Hepatocyte (in vitro differentiated cells): Measurements from ENCODE around the gene NOB1. TPM values are rescaled to one million over a fixed set of nuclear protein-coding genes. Genes with fewer than 3 reads are reported as not detected.
A peak's percentile ranks its signal among the peaks of the same experiment; 100 is the strongest.
"Not testable (repeated sequence)": the region's sequence is repeated elsewhere in the genome, so short reads cannot be mapped to it uniquely, and the experiment has no call there.

ENCODE experiments used
- DNase-seq: peaks from one replicate; pipeline ENCODE4 v3.0.0-alpha.2; 2016; ENCODE audit warnings: low spot score
- H2AFZ ChIP-seq: fragments of 200-600 bp; sonication (generic); 2 replicates; pipeline ENCODE4 v1.6.0; 2016; ENCODE audit warnings: antibody characterized with exemption, mild to moderate bottlenecking
- H3K27ac ChIP-seq: fragments of 200-600 bp; sonication (generic); 2 replicates; pipeline ENCODE4 v1.5.1; 2016; ENCODE audit warnings: mild to moderate bottlenecking
- H3K27me3 ChIP-seq: fragments of 200-600 bp; sonication (generic); 2 replicates; pipeline ENCODE4 v1.6.1; 2016
- H3K36me3 ChIP-seq: fragments of 200-600 bp; sonication (generic); replicated peaks from 2 replicates; pipeline ENCODE4 v1.5.1; 2016; ENCODE audit warnings: low read depth; ENCODE audit not compliant: insufficient read depth
- H3K4me1 ChIP-seq: fragments of 200-600 bp; sonication (generic); 2 replicates; pipeline ENCODE4 v1.5.1; 2016; ENCODE audit warnings: mild to moderate bottlenecking, moderate library complexity; ENCODE audit not compliant: insufficient read depth
- H3K4me2 ChIP-seq: fragments of 200-600 bp; sonication (generic); 2 replicates; pipeline ENCODE4 v1.6.0; 2016
- H3K4me3 ChIP-seq: fragments of 200-600 bp; sonication (generic); 2 replicates; pipeline ENCODE4 v1.5.1; 2016; ENCODE audit warnings: mild to moderate bottlenecking
- H3K79me2 ChIP-seq: fragments of 200-600 bp; sonication (generic); 2 replicates; pipeline ENCODE4 v1.6.0; 2017; ENCODE audit warnings: mild to moderate bottlenecking
- H3K9me2 ChIP-seq: fragments of 200-600 bp; sonication (generic); replicated peaks from 2 replicates; pipeline ENCODE4 v1.6.0; 2017; ENCODE audit warnings: mild to moderate bottlenecking; ENCODE audit not compliant: insufficient read depth
- H3K9me3 ChIP-seq: fragments of 200-600 bp; sonication (generic); 2 replicates; pipeline ENCODE4 v1.5.1; 2016; ENCODE audit warnings: low read depth, mild to moderate bottlenecking
- H4K20me1 ChIP-seq: fragments of 200-600 bp; sonication (generic); 2 replicates; pipeline ENCODE4 v1.6.0; 2016; ENCODE audit warnings: mild to moderate bottlenecking; ENCODE audit not compliant: insufficient read depth, poor library complexity, severe bottlenecking
- CTCF ChIP-seq: fragments of 200-600 bp; sonication (generic); IDR thresholded peaks from 2 replicates; pipeline ENCODE4 v1.5.1; 2016; ENCODE audit warnings: antibody characterized with exemption, mild to moderate bottlenecking; ENCODE audit not compliant: poor library complexity
- EZH2 ChIP-seq: fragments of 200-600 bp; sonication (generic); IDR thresholded peaks from 2 replicates; pipeline ENCODE4 v1.6.1; 2016; ENCODE audit warnings: antibody characterized with exemption, mild to moderate bottlenecking, borderline replicate concordance
- EZH2phosphoT487 ChIP-seq: fragments of 200-600 bp; sonication (generic); IDR thresholded peaks from one replicate; pipeline ENCODE4 v1.6.1; 2018; ENCODE audit warnings: antibody characterized with exemption, mild to moderate bottlenecking, low read depth, moderate library complexity; ENCODE audit not compliant: unreplicated experiment, severe bottlenecking
- WGBS: methylation state at CpG from one replicate; pipeline ENCODE4 v1.1.6; 2016; ENCODE audit warnings: low lambda C conversion rate; ENCODE audit errors: missing lambda C conversion rate; 5-methylcytosine and 5-hydroxymethylcytosine counted together
- polyA plus RNA-seq: library from polyadenylated mRNA; unstranded; fragments of >200 nt; fragmentation: Nextera tagmentation; extraction: Ambion mirVana; gene quantifications from 2 replicates; pipeline ENCODE4 v1.2.1, GENCODE V29; 2016
- total RNA-seq: library from RNA; depleted of rRNA; stranded (reverse); fragments of >200 nt; gene quantifications from 2 replicates; pipeline ENCODE4 v1.2.3, GENCODE V29; 2014

NOB1 gene
- total and polyA plus RNA-seq, 2 experiments from 2014 or later: 23.9 to 25.1 TPM

GRCh38 chr16:69741519-69741918 lies 13.2 kb downstream of the NOB1 start:
- 90% methylated on average over 8 of the region's 8 CpGs for WGBS
- H3K27ac ChIP-seq: no peak overlapping the region
- no peak overlapping the region for H2AFZ ChIP-seq
- H3K27me3 ChIP-seq: no peaks in the 10 kb centered on the region
- H3K79me2 ChIP-seq: no peaks in the 10 kb centered on the region
- no peaks in the 10 kb centered on the region for H3K9me2 ChIP-seq
- H3K4me1 ChIP-seq: no peaks in the 10 kb centered on the region
- H3K9me3 ChIP-seq: no peaks in the 10 kb centered on the region
- no peak for TF ChIP-seq EZH2phosphoT487
- no peak for TF ChIP-seq CTCF
- TF ChIP-seq EZH2: no peak
- no peak for DNase-seq
- no peak overlapping the region for H3K4me3 ChIP-seq
- no peak overlapping the region for H3K4me2 ChIP-seq
- H3K36me3 ChIP-seq: no peaks in the 10 kb centered on the region
- H4K20me1 ChIP-seq: no peaks in the 10 kb centered on the region

GRCh38 chr16:69732101-69732500 lies 22.6 kb downstream of the NOB1 start:
- peaks cover under 1% of the 10 kb centered on the region for H3K4me1 ChIP-seq
- H4K20me1 ChIP-seq: no peaks in the 10 kb centered on the region
- no peaks in the 10 kb centered on the region for H3K9me3 ChIP-seq
- 95% methylated on average over 6 of the region's 6 CpGs for WGBS
- H3K9me2 ChIP-seq: no peaks in the 10 kb centered on the region
- TF ChIP-seq EZH2phosphoT487 (no peak), EZH2 (no peak), CTCF (no peak)
- no peak overlapping the region for H2AFZ ChIP-seq
- H3K27ac ChIP-seq: no peak overlapping the region
- no peak overlapping the region for H3K4me3 ChIP-seq
- H3K4me2 ChIP-seq: no peak overlapping the region
- H3K79me2 ChIP-seq: peaks cover 3% of the 10 kb centered on the region
- H3K27me3 ChIP-seq: no peaks in the 10 kb centered on the region
- no peaks in the 10 kb centered on the region for H3K36me3 ChIP-seq
- no peak for DNase-seq

- H3K4me1 ChIP-seq, H3K27ac ChIP-seq, H2AFZ ChIP-seq, H3K79me2 ChIP-seq, H3K9me3 ChIP-seq, H4K20me1 ChIP-seq, H3K27me3 ChIP-seq, H3K9me2 ChIP-seq, H3K4me2 ChIP-seq, DNase-seq, H3K36me3 ChIP-seq, H3K4me3 ChIP-seq: not testable (repeated sequence)
- WGBS: 80% methylated on average over 5 of the region's 5 CpGs
Observed at GRCh38 chr16:69731280-69731679, 23.4 kb downstream of the NOB1 start.

GRCh38 chr16:69729030-69729429 lies 25.7 kb downstream of the NOB1 start:
- not testable (repeated sequence) for H3K9me2 ChIP-seq, H3K79me2 ChIP-seq, H3K36me3 ChIP-seq, H3K27ac ChIP-seq, DNase-seq, H2AFZ ChIP-seq, H3K4me2 ChIP-seq, H3K9me3 ChIP-seq, H4K20me1 ChIP-seq, H3K27me3 ChIP-seq, H3K4me3 ChIP-seq
- 92% methylated on average over 4 of the region's 4 CpGs for WGBS
- peaks cover 12% of the 10 kb centered on the region for H3K4me1 ChIP-seq

- H3K27me3 ChIP-seq: no peaks in the 10 kb centered on the region
- no peak overlapping the region for H3K4me3 ChIP-seq
- no peak for DNase-seq
- TF ChIP-seq EZH2phosphoT487 (no peak), CTCF (no peak), EZH2 (no peak)
- no peaks in the 10 kb centered on the region for H4K20me1 ChIP-seq
- H3K9me2 ChIP-seq: no peaks in the 10 kb centered on the region
- H3K36me3 ChIP-seq: no peaks in the 10 kb centered on the region
- H3K4me2 ChIP-seq: peak overlapping the region; percentile 82
- no peaks in the 10 kb centered on the region for H3K9me3 ChIP-seq
- H3K4me1 ChIP-seq: peaks cover 12% of the 10 kb centered on the region
- no peak overlapping the region for H2AFZ ChIP-seq
- WGBS: 82% methylated on average over 5 of the region's 5 CpGs
- H3K27ac ChIP-seq: no peak overlapping the region
- H3K79me2 ChIP-seq: peaks cover 8% of the 10 kb centered on the region
Observed at GRCh38 chr16:69727916-69728270, 26.8 kb downstream of the NOB1 start.
